OCI-LY3 (cell line): ENCODE measurements around the gene UBE2G2.

Experiments
- CTCF ChIP-seq: fragments of 200-600, 300-600 bp; sonication (generic); IDR thresholded peaks from 2 replicates; pipeline ENCODE4 v1.5.1; 2014; ENCODE audit warnings: antibody characterized with exemption, low read length, low read depth
- EZH2phosphoT487 ChIP-seq: fragments of 200-600 bp; shearing (Covaris generic); IDR thresholded peaks from 2 replicates; pipeline ENCODE4 v1.6.1; 2018; ENCODE audit warnings: antibody characterized with exemption, mixed run types, low read depth

- TF ChIP-seq CTCF (no peak), EZH2phosphoT487 (no peak)
These were observed 68.7 kb downstream of the UBE2G2 start for GRCh38 chr21:44732956-44733355.
